NCI-H1694 (cell line): ENCODE measurements around the gene GLP2R.
"Not testable (repeated sequence)": the region's sequence is repeated elsewhere in the genome, so short reads cannot be mapped to it uniquely, and the experiment has no call there.

Experiments
- DNase-seq: peaks from one replicate; lab custom pipeline; 2025; lab: John Stamatoyannopoulos, UW

GLP2R gene

GRCh38 chr17:9825641-9826150, at the start of gene GLP2R:
TSS of gene GLP2R (plus strand) at chr17:9825924. CDS start at chr17:9826064, 140 bp downstream.
- DNase-seq: no peak

DNA sequence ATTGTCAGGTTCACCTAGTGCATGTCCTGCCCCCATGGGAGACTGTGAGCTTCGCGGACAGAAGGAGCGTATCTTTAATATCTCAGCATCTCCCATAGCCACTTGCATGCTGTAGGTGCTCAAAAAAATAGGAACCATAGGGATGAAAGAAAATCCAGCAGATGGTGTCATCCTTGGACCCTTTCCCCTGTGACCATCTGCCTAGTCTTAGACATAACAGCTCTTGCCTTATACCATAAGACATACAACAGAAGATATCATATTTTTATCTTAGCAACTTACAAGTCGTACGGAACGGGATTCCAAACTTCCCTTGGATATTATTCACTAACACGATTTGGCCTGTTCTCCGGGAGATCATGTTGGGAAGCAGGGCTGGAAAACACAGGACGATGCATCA, 48.8 kb upstream of the GLP2R start:
- no peak for DNase-seq

DNA sequence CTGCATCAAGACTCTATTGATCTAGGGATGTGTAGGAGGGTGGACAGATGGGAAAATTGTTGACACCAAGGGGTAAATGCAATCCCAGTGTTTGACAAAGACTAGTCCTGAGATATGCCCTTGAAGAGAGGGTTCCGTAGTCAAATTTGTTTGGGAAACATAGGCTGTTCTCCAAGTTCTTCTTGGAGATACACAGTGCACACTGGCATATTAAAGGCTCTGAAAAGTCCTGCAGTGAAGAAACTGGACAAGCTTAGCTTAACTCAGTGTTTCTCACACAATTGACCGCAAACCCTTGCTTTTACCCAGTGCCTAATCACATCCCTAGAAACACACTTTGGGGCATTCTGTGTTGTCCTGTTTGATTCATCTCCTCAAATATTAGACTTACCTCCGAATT, 45.2 kb upstream of the GLP2R start:
- DNase-seq: no peak

DNA sequence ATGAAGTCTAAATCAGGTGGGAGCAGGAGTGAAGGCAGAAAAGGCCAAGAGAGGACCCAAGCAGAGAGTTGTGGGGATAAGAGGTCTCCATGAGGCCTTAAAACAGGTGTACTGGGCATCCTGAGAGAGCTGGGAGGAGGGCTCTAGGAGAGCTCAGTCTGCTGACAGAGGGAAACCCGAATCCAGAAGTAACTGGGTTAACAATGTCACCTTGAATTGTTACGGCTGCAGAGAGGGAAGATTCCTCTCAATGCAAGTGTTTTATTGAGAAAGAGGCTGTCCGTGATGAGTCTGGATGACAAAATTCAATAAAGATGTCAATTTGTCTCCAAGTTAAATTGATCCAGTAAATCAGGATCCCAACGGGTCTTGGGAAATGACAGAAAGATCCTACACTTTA, 42.7 kb upstream of the GLP2R start:
- DNase-seq: no peak

DNA sequence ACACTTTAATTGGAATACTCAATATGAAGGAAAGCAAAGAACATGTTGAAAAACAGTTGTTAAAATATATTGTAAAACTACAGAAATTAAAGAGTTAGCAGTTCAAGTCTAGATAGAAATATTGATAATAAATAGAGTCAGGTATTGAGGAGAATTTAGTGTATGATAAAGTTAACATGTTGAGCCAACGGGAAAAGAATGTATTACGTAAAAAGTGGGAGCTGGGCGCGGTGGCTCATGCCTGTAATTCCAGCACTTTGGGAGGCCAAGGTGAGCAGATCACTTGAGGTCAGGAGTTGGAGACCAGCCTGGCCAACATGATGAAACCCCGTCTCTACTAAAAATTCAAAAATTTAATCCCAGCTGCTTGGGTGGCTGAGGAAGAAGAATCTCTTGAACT, 42.3 kb upstream of the GLP2R start:
- not testable (repeated sequence) for DNase-seq

GRCh38 chr17:9784544-9784943, 41.2 kb upstream of the GLP2R start:
- no peak for DNase-seq

GRCh38 chr17:9788601-9789000, 37.1 kb upstream of the GLP2R start:
- no peak for DNase-seq

- DNase-seq: no peak
These were observed 35.4 kb upstream of the GLP2R start for GRCh38 chr17:9790316-9790715.

DNA sequence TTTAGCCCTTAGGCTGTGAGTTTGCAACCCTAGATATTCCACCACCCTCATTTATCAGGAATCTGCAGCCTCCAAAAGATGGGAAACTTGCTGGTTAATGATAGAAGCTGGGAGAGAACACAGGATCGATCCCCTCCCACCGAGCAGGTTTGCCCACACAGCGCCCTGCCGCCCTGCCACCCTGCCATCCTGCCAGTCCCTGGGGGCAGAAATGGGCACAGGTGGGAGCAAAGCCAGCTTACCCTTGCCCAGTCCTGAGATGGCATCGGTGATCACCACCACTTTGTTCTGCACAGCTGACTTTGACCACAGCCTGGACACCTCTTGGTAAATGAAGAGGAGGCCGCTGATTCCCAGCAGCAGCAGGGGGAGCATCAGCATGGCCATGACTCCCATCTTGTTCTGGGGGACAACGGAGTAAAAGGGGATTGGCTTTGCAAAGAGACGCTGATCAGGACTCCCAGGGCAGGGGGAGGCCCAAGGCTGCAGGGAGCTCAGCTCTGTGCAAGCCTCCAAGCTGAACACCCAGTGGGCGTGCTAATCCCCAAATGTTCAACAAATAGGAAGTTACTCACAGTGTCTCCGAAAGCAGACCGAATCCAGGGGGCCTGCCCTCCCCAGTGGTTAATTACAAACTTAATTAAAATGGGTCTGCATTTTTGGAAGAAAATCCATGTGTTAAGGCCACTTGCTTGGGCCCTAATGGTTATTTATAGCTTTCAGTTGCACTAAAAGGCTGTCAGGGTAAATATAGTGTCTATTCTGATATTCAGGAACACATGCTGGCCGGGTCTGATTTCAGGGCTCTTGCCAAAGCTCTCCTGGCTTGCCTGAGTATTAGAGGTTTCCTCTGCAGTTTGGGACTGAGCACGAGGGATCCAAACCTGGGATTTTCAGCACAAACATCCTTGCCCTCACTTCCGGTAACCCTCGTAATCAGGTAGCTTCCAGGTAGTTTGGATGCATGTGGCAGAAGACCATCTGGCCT, 34.5 kb upstream of the GLP2R start, which contains the start of gene DHRS7C:
DHRS7C (minus strand) TSS at position 704 of the 988 bp plus-strand sequence; CDS start at position 396, 308 bp downstream.
- DNase-seq: no peak

GRCh38 chr17:9792181-9792840, 33.4 kb upstream of the GLP2R start:
- DNase-seq: no peak

GRCh38 chr17:9798008-9798407, 27.7 kb upstream of the GLP2R start:
- no peak for DNase-seq

DNA sequence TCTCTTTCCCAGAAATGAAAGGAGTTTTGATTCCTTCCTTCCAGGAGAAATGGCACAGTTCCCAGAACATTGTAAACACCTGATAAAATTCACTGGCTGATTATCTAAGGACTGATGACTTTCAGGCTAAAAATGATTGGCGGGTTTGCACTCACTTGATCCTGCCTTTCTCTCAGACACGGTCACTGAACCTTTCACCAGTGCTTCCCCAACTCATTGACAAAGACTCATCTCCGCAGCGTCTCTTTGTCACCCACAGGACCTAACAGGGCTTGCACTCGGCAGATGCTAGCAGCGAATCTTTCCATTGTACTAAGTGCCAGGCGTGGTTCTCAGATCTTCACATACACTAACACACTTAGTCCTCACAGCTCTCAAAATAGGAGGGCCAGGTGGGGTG, 27.0 kb upstream of the GLP2R start:
- no peak for DNase-seq

- DNase-seq: no peak
These were observed 24.2 kb upstream of the GLP2R start for GRCh38 chr17:9801505-9801904.

- no peak for DNase-seq
These were observed 23.4 kb upstream of the GLP2R start for GRCh38 chr17:9802294-9802693.

DNA sequence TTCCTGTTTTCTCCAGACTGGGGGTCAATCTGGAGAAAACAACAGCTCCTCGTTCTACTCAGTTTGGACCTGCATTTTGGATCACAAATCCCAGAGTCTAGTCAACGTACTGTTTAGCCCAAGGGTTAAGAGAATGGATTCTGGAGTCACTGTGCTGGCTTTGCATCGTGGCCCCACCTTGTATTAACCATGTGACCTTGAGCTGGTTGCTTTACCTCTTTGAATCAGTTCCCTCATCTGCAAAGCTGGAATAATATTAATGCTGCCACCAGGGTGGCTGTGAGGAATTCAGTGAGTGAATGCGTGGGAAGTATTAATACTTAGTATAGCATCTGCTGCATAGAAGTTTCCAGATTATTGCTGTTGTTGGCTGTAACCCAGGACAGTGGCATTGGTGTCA, 23.0 kb upstream of the GLP2R start:
- no peak for DNase-seq

- no peak for DNase-seq
These were observed 20.0 kb upstream of the GLP2R start for GRCh38 chr17:9805769-9806168.

DNA sequence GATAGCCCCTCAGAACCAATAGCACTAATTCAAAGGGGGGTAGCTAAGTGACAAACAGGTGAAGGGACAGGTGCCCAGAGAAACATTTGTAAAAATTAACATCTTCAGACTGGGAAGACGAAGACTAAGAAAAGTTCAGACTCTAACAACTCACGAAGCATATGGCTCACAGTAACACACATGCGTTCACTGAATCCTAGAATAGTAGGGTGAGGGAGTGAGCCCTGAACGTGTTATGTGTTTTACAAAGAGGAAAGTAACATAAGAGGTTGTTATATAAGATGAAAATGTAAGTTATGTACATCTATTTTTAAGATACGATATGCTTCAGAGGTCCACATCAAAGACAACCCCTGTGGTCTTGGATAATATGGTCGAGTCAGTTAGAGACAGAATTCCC, 19.0 kb upstream of the GLP2R start:
- DNase-seq: no peak

- DNase-seq: no peak
These were observed 16.3 kb upstream of the GLP2R start for GRCh38 chr17:9809409-9809808.

DNA sequence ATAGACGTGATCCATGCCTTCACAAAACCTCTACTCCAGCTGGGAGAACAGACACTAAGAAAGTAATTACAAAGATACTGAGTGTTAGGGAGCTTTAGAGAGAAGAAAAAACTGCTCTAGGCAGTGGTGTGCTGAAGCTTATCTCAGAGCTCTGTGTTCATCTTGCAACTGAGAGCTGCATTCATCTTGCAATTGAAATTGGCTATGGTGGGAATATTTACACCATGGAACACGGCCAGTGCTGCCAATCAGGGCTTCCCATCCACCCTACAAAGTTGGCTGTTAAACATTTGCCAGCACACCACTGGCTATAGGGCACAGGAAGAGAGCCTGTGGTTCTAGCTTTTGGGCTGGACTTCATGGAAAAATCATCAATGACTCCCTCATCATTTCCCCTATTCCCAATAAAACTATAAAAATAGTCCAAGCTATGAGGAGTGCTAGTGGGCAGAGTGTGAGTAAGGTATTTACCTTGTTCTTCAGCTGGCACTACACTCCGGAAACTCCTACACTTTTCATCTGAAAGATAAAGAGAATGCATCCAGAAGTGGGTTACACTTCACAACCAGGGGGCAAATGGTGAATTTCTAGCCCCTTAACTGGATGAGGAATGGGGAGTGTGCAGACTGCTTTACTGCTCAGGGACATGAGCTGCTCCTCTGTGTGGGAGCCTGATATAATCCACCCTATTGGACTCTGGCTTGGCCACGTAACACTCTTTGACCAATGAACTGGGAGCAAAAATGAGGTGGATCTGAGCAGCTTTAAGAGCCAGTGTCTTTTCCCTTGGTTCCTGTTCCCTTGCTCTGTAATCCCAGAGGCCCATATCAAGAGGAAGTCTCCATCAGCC, 15.4 kb upstream of the GLP2R start:
- DNase-seq: no peak

DNA sequence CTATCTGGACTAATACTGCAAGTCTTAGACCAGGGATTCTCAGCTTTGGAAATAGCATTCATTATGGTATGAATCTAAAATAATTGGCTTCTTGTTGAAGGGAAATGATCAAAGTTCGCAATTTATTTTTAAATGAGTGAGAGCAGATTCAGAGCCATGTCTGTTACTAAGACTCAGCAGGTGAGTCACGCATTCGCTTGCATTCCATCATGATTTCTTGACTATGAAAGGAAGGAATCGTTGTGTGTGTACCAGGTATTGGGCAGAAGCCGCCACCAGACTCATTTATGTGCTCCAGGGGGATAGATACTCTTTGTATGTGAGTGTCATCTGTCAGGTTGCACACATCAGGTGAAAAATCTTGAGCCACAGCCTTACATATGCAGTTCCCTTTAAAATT, 14.6 kb upstream of the GLP2R start:
- DNase-seq: no peak

DNA sequence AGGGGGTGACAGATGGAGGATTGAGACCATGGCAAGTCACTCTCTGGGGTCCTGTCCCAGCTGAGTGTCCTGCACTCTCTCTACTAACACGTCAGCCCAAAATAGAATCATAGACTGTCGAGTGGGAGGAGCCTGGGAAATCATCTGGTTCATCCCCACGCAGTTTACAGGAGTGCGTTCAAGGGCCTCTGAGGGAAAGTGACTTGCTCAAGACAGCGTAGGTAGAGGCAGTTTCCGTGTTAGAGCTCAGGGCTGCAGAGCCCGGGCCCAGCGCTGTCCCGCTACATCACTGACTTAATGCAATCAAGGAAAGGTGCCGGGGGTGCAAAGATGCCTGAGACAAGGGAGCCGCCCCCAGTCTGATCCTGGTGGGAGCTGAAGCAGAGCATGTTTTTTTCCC, 14.2 kb upstream of the GLP2R start:
- no peak for DNase-seq

DNA sequence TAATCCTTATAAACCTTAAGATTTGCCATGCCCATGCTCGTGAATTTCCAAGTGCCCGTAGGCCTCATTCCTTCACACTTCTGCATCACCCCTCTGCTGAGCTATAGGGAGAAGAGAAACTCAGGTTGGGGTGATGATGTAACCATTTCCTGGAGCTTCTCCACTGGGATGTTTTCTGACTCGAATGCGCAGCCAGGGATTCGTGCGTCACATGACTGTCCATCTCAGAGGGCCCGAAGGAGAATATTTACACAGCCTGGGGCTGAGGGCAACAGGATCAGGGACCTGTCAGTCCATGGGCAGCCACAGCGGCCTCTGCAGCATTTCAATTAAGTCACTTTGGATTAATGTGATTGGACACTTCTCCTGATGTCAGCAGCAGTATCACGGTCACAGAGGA, 12.6 kb upstream of the GLP2R start:
- DNase-seq: no peak
